Osteocyte (in vitro differentiated cells): Measurements from ENCODE around the gene CPB2. TPM values are rescaled to one million over a fixed set of nuclear protein-coding genes. Genes with fewer than 3 reads are reported as not detected.

ENCODE experiments used
- DNase-seq: peaks from one replicate; pipeline ENCODE4 v3.0.0; 2021; ENCODE audit warnings: mixed read lengths; ENCODE audit not compliant: unreplicated experiment; ENCODE audit errors: extremely low spot score
- H3K27ac Mint-ChIP-seq: one replicate; pipeline ENCODE4 v1.8.0; 2021; ENCODE audit warnings: mild to moderate bottlenecking, mixed read lengths; ENCODE audit not compliant: unreplicated experiment
- H3K27me3 Mint-ChIP-seq: one replicate; pipeline ENCODE4 v1.8.0; 2021; ENCODE audit warnings: mixed read lengths; ENCODE audit not compliant: unreplicated experiment
- H3K36me3 Mint-ChIP-seq: one replicate; pipeline ENCODE4 v1.8.0; 2021; ENCODE audit warnings: mixed read lengths; ENCODE audit not compliant: unreplicated experiment
- H3K4me1 Mint-ChIP-seq: one replicate; pipeline ENCODE4 v1.8.0; 2021; ENCODE audit warnings: mixed read lengths; ENCODE audit not compliant: unreplicated experiment
- H3K4me3 Mint-ChIP-seq: one replicate; pipeline ENCODE4 v1.8.0; 2021; ENCODE audit warnings: mild to moderate bottlenecking, moderate library complexity, mixed read lengths; ENCODE audit not compliant: unreplicated experiment
- H3K9me3 Mint-ChIP-seq: one replicate; pipeline ENCODE4 v1.8.0; 2021; ENCODE audit warnings: mixed read lengths; ENCODE audit not compliant: unreplicated experiment
- CTCF ChIP-seq: fragments of 200-600 bp; sonication (generic); IDR thresholded peaks from 2 replicates; pipeline ENCODE4 v1.5.0; 2021; ENCODE audit warnings: antibody characterized with exemption, mild to moderate bottlenecking, moderate library complexity
- total RNA-seq: library from RNA; stranded (reverse); gene quantifications from 2 replicates; pipeline ENCODE4 v1.2.1, GENCODE V29; 2021

CPB2 gene
- total RNA-seq, 1 donor from 2014 or later = not detected

GRCh38 chr13:46100191-46100815 lies 4.5 kb downstream of the CPB2 start:
- Mint-ChIP-seq H3K27me3 (peaks cover 21% of the 10 kb centered on the region), H3K4me1 (no peaks in the 10 kb centered on the region), H3K9me3 (no peaks in the 10 kb centered on the region), H3K4me3 (no peak overlapping the region), H3K36me3 (no peaks in the 10 kb centered on the region), H3K27ac (no peak overlapping the region)
- no peak for DNase-seq
- TF ChIP-seq CTCF = no peak

- no peak overlapping the region for H3K4me3 Mint-ChIP-seq
- peaks cover 19% of the 10 kb centered on the region for H3K27me3 Mint-ChIP-seq
- no peaks in the 10 kb centered on the region for H3K9me3 Mint-ChIP-seq
- no peaks in the 10 kb centered on the region for H3K36me3 Mint-ChIP-seq
- TF ChIP-seq CTCF = no peak
- no peak for DNase-seq
- no peak overlapping the region for H3K27ac Mint-ChIP-seq
- no peaks in the 10 kb centered on the region for H3K4me1 Mint-ChIP-seq
Measured at GRCh38 chr13:46097663-46098062, 7.2 kb downstream of the CPB2 start.

GRCh38 chr13:46097015-46097414 lies 7.8 kb downstream of the CPB2 start:
- Mint-ChIP-seq H3K36me3 (no peaks in the 10 kb centered on the region), H3K27me3 (peaks cover 25% of the 10 kb centered on the region), H3K4me1 (no peaks in the 10 kb centered on the region), H3K27ac (no peak overlapping the region), H3K4me3 (no peak overlapping the region), H3K9me3 (no peaks in the 10 kb centered on the region)
- no peak for TF ChIP-seq CTCF
- DNase-seq = no peak

DNA sequence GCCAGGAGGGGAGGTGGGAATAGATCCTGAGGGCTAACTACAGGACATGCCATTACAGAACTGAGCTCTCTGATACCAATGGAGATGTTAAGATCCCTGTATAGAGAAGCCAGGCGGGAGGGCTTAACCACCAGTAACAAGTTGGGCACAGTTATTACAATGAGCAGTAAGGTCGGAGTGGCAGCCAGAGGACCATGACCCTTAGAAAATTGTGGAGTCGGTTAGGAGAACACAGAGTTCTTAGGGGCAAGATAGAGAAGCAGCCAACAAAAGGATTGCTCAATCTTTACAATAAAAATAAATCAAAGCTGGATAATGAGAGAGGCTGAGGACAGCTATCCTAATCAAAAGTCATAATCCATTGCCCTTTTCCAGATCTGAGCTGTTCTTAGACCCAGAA lies 10.4 kb downstream of the CPB2 start:
- no peak for DNase-seq
- Mint-ChIP-seq H3K36me3 (no peaks in the 10 kb centered on the region), H3K4me1 (no peaks in the 10 kb centered on the region), H3K27ac (no peak overlapping the region), H3K9me3 (no peaks in the 10 kb centered on the region), H3K4me3 (no peak overlapping the region), H3K27me3 (peaks cover 34% of the 10 kb centered on the region)
- no peak for TF ChIP-seq CTCF

- no peaks in the 10 kb centered on the region for H3K4me1 Mint-ChIP-seq
- no peaks in the 10 kb centered on the region for H3K36me3 Mint-ChIP-seq
- no peak overlapping the region for H3K27ac Mint-ChIP-seq
- H3K27me3 Mint-ChIP-seq = peaks cover 41% of the 10 kb centered on the region
- no peak for DNase-seq
- no peak overlapping the region for H3K4me3 Mint-ChIP-seq
- no peaks in the 10 kb centered on the region for H3K9me3 Mint-ChIP-seq
- no peak for TF ChIP-seq CTCF
Measured at GRCh38 chr13:46088821-46089562, 15.8 kb downstream of the CPB2 start.
